Right cardiac atrium (tissue), 5 donors: ENCODE measurements around the gene OXNAD1. TPM values are rescaled to one million over a fixed set of nuclear protein-coding genes. Genes with fewer than 3 reads are reported as not detected.

Experiments
- ATAC-seq, 2 donors: fragments of 200-7000 bp; cut with Tn5 transposase; one replicate each; pipeline versions ENCODE4 v1.8.0 to v1.9.1; 2020; ENCODE audit warnings: moderate library complexity in 2 of 2, mild to moderate bottlenecking in 1 of 2
- DNase-seq, 3 donors: peaks; one replicate each; pipeline ENCODE4 v3.0.0-alpha.2; 2020
- H3K27ac ChIP-seq: one replicate; pipeline ENCODE4 v1.5.1; 2013; ENCODE audit warnings: mild to moderate bottlenecking, low read length, control low read depth, moderate library complexity
- H3K27me3 ChIP-seq: one replicate; pipeline ENCODE4 v1.6.1; 2013; ENCODE audit not compliant: control insufficient read depth, insufficient read depth
- H3K4me1 ChIP-seq: one replicate; pipeline ENCODE4 v1.6.1; 2013; ENCODE audit warnings: low read length; ENCODE audit not compliant: control insufficient read depth, insufficient read depth
- H3K4me3 ChIP-seq: one replicate; pipeline ENCODE4 v1.5.1; 2013; ENCODE audit warnings: low read length, control low read depth
- H3K9me3 ChIP-seq: one replicate; pipeline ENCODE4 v1.6.1; 2013; ENCODE audit warnings: low read length; ENCODE audit not compliant: control insufficient read depth
- WGBS: extraction: QIAGEN DNeasy Blood & Tissue Kit; methylation state at CpG from one replicate; pipeline ENCODE4 v1.1.7; 2013; 5-methylcytosine and 5-hydroxymethylcytosine counted together
- intact Hi-C, 4 donors: fragments of 100-400 bp; cut with DNase I; formaldehyde crosslinking; loops; one replicate each; pipeline versions ENCODE4 v1.11.0 to v1.14.0; 2022 to 2023
- long read RNA-seq, 4 donors: library from polyadenylated mRNA; unstranded; transcript quantifications; one replicate each; pipeline ENCODE4 v2.0.0, GENCODE V29; 2020 to 2021
- polyA plus RNA-seq: library from polyadenylated mRNA; stranded (reverse); fragments of 200-250 nt; gene quantifications from one replicate; pipeline ENCODE4 v1.2.3, GENCODE V29; 2013
- total RNA-seq, 4 donors: library from RNA; stranded (reverse); fragmentation: NEBNext Ultra II Directional; extraction: Animal tissue kit (Norgen Biotek cat#: 25700); gene quantifications; one replicate each; pipeline ENCODE4 v1.2.1, GENCODE V29; 2021
- donor health status: healthy with polysubstance abuse.
- donor health status: DM: no; HTN: yes; CAD: no.
- donor health status: DM: no; HTN: no; CAD: no.
- donor health status: DM: no; HTN: yes; CAD: no; lungs with severe emphysema.
- donor health status: DM: yes; HTN: yes; CAD: no.

Gene OXNAD1, protein sequence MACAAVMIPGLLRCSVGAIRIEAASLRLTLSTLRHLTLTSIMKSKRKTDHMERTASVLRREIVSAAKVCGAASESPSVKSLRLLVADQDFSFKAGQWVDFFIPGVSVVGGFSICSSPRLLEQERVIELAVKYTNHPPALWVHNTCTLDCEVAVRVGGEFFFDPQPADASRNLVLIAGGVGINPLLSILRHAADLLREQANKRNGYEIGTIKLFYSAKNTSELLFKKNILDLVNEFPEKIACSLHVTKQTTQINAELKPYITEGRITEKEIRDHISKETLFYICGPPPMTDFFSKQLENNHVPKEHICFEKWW
- total RNA-seq (10 to 100 TPM; 13.9 to 14.7 (median 14.3) TPM), polyA plus RNA-seq (6.5 TPM)
- long read RNA-seq, donor 1, transcript OXNAD1-201 (9 exons, 3,929 nt) = major isoform, 13 of 38 reads
- long read RNA-seq, donor 1, partial matches to known transcripts = 4 of 38 reads
- long read RNA-seq, donor 1, other reads (novel, unspliced or antisense) = 15 of 38 reads
- long read RNA-seq, donor 2, transcript OXNAD1-201 (9 exons, 3,929 nt) = major isoform, 5 of 14 reads
- long read RNA-seq, donor 2, partial matches to known transcripts = 2 of 14 reads
- long read RNA-seq, donor 2, other reads (novel, unspliced or antisense) = 3 of 14 reads
- long read RNA-seq, donor 3, transcript OXNAD1-206 (10 exons, 1,681 nt) = minor isoform, 6 of 69 reads
- long read RNA-seq, donor 3, transcript OXNAD1-201 (9 exons, 3,929 nt) = major isoform, 30 of 69 reads
- long read RNA-seq, donor 3, partial matches to known transcripts = 8 of 69 reads
- long read RNA-seq, donor 3, other reads (novel, unspliced or antisense) = 21 of 69 reads
- long read RNA-seq, donor 4, transcript OXNAD1-201 (9 exons, 3,929 nt) = major isoform, 5 of 13 reads
- long read RNA-seq, donor 4, partial matches to known transcripts = 1 of 13 reads
- long read RNA-seq, donor 4, other reads (novel, unspliced or antisense) = 4 of 13 reads

GRCh38 chr3:16264708-16265454 lies at the start of gene OXNAD1, which contains the start of gene DPH3:
Gene OXNAD1, plus strand, starts transcription at chr3:16265212. Its CDS starts 5,741 bp downstream, at chr3:16270953.
Gene DPH3, minus strand, starts transcription at chr3:16264943. Its CDS starts 67 bp downstream, at chr3:16264876.
- Histone ChIP-seq H3K9me3 (no peaks in the 10 kb centered on the region), H3K4me1 (peaks cover 3% of the 10 kb centered on the region), H3K27ac (peak within 1 kb of the TSS; percentile 94), H3K4me3 (peak within 1 kb of the TSS; percentile 84), H3K27me3 (no peaks in the 10 kb centered on the region)
- intact Hi-C loops = loop anchor here in 1 of 4 donors (5.0 kb wide), 1 partner anchor 287 kb away; no protein-coding TSS in a partner anchor
- ATAC-seq (peak; percentile 100), DNase-seq (peak; percentile 100)
- WGBS = under 1% methylated on average over 61 of the region's 61 CpGs

GRCh38 chr3:16216373-16216935 lies 48.6 kb upstream of the OXNAD1 start:
- ATAC-seq (no peak), DNase-seq (no peak)
- H3K4me3 ChIP-seq = no peak overlapping the region
- intact Hi-C loops = no loop called here
- H3K27me3 ChIP-seq = no peaks in the 10 kb centered on the region
- H3K4me1 ChIP-seq = no peaks in the 10 kb centered on the region
- WGBS = 91% methylated on average over 17 of the region's 17 CpGs
- H3K9me3 ChIP-seq = no peaks in the 10 kb centered on the region
- H3K27ac ChIP-seq = no peak overlapping the region

GRCh38 chr3:16219777-16220176 lies 45.2 kb upstream of the OXNAD1 start:
- intact Hi-C loops = no loop called here
- no peak for ATAC-seq
- WGBS = 89% methylated on average over 3 of the region's 3 CpGs

DNA sequence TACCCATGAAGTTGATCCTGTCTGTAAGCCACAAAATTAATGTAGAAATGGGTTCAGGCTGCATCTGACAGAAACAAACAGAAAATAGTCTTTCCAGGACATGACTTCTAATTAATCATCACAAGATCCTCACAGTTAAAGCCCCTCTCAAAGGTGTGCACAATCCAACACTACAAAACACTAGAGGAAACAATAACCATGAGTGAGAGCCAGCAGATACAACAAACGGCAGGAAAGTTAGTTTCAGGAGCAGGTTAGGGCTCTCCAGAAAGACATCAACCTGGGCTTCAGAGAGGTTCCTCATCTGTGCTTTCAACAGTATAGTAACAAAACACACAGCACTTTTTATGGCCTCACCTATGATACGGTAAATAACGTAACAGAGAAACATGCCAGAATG lies 43.0 kb upstream of the OXNAD1 start:
- H3K4me3 ChIP-seq = no peak overlapping the region
- DNase-seq (no peak), ATAC-seq (no peak)
- no peak overlapping the region for H3K27ac ChIP-seq
- H3K27me3 ChIP-seq = no peaks in the 10 kb centered on the region
- no peaks in the 10 kb centered on the region for H3K4me1 ChIP-seq
- WGBS = 73% methylated on average over 3 of the region's 3 CpGs
- intact Hi-C loops = no loop called here
- no peaks in the 10 kb centered on the region for H3K9me3 ChIP-seq

More at GRCh38 chr3:16219777-16220176, 45.2 kb upstream of the OXNAD1 start:
- Histone ChIP-seq H3K4me1 (no peaks in the 10 kb centered on the region), H3K9me3 (no peaks in the 10 kb centered on the region), H3K27ac (no peak overlapping the region), H3K27me3 (no peaks in the 10 kb centered on the region), H3K4me3 (no peak overlapping the region)
- DNase-seq = no peak

GRCh38 chr3:16222547-16222946 lies 42.5 kb upstream of the OXNAD1 start:
- H3K27me3 ChIP-seq = no peaks in the 10 kb centered on the region
- H3K4me3 ChIP-seq = no peak overlapping the region
- H3K4me1 ChIP-seq = no peaks in the 10 kb centered on the region
- intact Hi-C loops = no loop called here
- H3K9me3 ChIP-seq = no peaks in the 10 kb centered on the region
- ATAC-seq (no peak), DNase-seq (no peak)
- WGBS = 91% methylated on average over 2 of the region's 2 CpGs
- no peak overlapping the region for H3K27ac ChIP-seq

DNA sequence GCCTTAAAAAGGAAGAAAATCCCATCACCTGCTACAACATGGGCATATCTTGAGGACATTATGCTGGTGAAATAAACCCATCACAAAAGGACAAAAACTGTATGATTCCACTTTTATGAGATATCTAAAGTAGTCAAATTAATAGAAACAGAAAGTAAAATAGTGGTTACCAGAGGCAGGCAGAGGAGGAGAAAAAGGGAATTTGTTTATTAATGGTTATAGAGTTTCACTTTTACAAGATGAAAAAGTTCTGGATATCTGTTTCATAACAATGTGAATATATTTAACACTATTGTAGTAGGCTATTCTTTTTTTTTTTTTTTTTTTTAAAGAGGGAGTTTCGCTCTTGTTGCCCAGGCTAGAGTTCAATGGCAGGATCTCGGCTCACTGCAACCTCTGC lies 40.7 kb upstream of the OXNAD1 start:
- Histone ChIP-seq H3K27ac (no peak overlapping the region), H3K4me1 (no peaks in the 10 kb centered on the region), H3K9me3 (no peaks in the 10 kb centered on the region), H3K4me3 (no peak overlapping the region), H3K27me3 (no peaks in the 10 kb centered on the region)
- DNase-seq (no peak), ATAC-seq (no peak)
- intact Hi-C loops = no loop called here
- 96% methylated on average over 2 of the region's 2 CpGs for whole genome bisulfite sequencing

GRCh38 chr3:16227566-16227965 lies 37.4 kb upstream of the OXNAD1 start:
- ATAC-seq = no peak
- 53% methylated on average over 1 of the region's 1 CpG for WGBS
- H3K27ac ChIP-seq = no peak overlapping the region
- H3K4me1 ChIP-seq = no peaks in the 10 kb centered on the region
- intact Hi-C loops = no loop called here
- no peaks in the 10 kb centered on the region for H3K27me3 ChIP-seq
- no peak overlapping the region for H3K4me3 ChIP-seq
- no peak for DNase-seq
- no peaks in the 10 kb centered on the region for H3K9me3 ChIP-seq

GRCh38 chr3:16229681-16230080 lies 35.3 kb upstream of the OXNAD1 start:
- DNase-seq = no peak
- Histone ChIP-seq H3K27ac (no peak overlapping the region), H3K4me3 (no peak overlapping the region), H3K9me3 (no peaks in the 10 kb centered on the region), H3K27me3 (no peaks in the 10 kb centered on the region), H3K4me1 (no peaks in the 10 kb centered on the region)
- intact Hi-C loops = no loop called here
- no peak for ATAC-seq

GRCh38 chr3:16231983-16232382 lies 33.0 kb upstream of the OXNAD1 start:
- DNase-seq (no peak), ATAC-seq (no peak)
- no peaks in the 10 kb centered on the region for H3K9me3 ChIP-seq
- no peaks in the 10 kb centered on the region for H3K27me3 ChIP-seq
- no peaks in the 10 kb centered on the region for H3K4me1 ChIP-seq
- no peak overlapping the region for H3K4me3 ChIP-seq
- no peak overlapping the region for H3K27ac ChIP-seq
- 97% methylated on average over 2 of the region's 2 CpGs for WGBS
- intact Hi-C loops = no loop called here

- no peak overlapping the region for H3K27ac ChIP-seq
- peaks cover 3% of the 10 kb centered on the region for H3K4me1 ChIP-seq
- no peak overlapping the region for H3K4me3 ChIP-seq
- 97% methylated on average over 1 of the region's 1 CpG for WGBS
- ATAC-seq (no peak), DNase-seq (no peak)
- H3K9me3 ChIP-seq = no peaks in the 10 kb centered on the region
- intact Hi-C loops = no loop called here
- no peaks in the 10 kb centered on the region for H3K27me3 ChIP-seq
Measured at GRCh38 chr3:16233806-16234205, 31.2 kb upstream of the OXNAD1 start.
